Measurements from ENCODE around the gene C2CD4B. TPM values are rescaled to one million over a fixed set of nuclear protein-coding genes. Genes with fewer than 3 reads are reported as not detected.

Gene C2CD4B
- total RNA-seq, 1 experiment from 2014 or later, result not detected

DNA sequence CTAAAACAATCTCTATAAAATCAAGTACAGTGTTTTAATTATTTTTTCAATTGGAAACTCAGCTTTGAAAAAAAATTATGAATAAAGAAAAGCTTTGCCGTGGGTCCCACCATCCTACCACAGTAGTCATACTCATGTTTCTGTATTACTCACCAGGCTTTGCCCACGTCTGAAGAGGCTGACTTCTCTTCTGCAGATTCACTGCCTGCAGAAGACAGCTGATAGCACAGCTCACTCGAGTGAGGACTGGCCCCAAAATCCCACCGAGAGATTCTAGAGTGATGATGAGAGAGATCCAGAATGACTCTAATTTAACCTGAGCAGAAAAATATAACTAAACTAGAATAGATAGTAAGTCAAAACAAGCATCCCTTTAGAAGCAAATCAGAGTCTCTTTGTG is 11.9 kb downstream of the C2CD4B start:
- DNase-seq (ENCODE audit: low spot score), result no peak
- in situ Hi-C loops (cut with HindIII; ENCODE audit: low sequenced_read_pairs), result no loop called here

DNA sequence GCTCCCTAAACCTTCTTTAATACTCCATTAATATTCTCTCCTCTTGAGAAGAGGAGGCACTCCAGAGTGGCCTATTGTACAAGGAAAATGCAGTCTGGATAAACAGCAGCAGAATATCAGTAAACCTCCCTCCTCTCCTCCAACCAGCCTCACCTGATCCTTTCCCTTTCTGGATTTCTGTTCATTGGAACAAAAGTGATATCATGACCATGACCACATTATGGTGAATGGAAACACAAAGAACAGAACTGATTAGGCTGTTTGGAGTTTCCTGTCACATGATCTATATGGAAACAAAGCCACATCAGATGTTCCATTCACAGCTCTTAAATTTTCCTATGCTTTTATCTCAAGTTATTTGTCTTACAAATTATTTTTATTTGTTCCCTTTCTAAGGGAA is 14.6 kb downstream of the C2CD4B start:
- in situ Hi-C loops (cut with HindIII; ENCODE audit: low sequenced_read_pairs), result no loop called here
- no peak for DNase-seq (ENCODE audit: low spot score)

DNA sequence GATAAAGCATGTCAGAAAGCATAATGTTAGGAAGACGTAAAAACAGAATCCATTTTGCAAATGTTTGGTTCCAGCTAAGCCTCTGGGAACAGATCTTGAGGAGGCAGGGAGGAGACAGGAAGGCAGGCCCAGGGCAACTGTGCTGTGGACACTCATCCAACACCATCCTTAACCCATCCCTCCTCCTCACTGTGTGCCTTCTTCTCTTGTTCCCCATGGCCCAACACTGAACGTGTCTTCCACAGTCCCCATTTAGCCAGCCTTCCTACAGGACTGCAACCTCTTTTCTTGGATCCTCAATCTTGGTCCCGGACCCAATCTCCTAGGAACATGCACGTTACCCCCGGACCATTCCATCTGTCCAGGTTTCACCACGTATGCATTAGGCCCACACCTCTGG is 15.4 kb downstream of the C2CD4B start:
- in situ Hi-C loops (cut with HindIII; ENCODE audit: low sequenced_read_pairs), result no loop called here
- no peak for DNase-seq (ENCODE audit: low spot score)

DNA sequence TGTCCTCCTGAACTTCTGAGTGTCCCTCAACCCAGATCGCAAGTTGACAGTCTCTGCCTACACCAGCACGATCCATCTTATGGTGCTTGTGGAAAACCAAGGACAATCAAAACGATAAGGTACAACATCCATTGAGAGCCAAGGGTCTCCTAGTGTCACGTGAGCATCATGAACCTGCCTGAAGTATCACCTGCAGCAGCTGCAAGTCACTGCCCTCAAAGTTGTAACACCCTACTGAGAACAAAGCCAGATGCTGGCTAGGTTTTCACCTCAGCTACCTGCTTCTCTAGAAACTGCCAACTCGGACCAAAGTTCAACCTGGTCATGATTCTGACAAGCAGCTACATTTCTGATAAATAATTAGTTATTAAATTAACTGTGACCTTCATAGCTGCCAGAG is 17.5 kb downstream of the C2CD4B start:
- no peak for DNase-seq (ENCODE audit: low spot score)
- in situ Hi-C loops (cut with HindIII; ENCODE audit: low sequenced_read_pairs), result no loop called here

DNA sequence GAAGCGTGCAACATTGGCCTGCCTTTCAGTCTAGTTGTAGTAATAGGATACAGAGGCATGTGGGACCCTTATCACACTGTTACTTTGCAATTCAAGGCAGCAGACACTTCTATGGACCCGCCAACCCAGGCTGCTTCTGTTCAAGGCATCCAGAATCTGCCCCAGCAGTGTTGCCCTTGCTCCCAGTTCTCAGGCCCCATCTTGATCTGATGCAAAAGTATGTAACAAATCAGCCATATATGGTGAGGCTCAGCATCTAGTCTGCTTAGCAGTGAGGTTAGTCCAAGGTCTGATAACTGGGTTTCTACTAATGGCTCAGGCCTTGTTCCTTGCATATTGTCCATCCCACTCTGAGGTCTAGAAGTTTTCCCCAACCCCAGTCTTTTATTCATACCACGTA is 17.9 kb downstream of the C2CD4B start:
- in situ Hi-C loops (cut with HindIII; ENCODE audit: low sequenced_read_pairs), result no loop called here
- no peak for DNase-seq (ENCODE audit: low spot score)

DNA sequence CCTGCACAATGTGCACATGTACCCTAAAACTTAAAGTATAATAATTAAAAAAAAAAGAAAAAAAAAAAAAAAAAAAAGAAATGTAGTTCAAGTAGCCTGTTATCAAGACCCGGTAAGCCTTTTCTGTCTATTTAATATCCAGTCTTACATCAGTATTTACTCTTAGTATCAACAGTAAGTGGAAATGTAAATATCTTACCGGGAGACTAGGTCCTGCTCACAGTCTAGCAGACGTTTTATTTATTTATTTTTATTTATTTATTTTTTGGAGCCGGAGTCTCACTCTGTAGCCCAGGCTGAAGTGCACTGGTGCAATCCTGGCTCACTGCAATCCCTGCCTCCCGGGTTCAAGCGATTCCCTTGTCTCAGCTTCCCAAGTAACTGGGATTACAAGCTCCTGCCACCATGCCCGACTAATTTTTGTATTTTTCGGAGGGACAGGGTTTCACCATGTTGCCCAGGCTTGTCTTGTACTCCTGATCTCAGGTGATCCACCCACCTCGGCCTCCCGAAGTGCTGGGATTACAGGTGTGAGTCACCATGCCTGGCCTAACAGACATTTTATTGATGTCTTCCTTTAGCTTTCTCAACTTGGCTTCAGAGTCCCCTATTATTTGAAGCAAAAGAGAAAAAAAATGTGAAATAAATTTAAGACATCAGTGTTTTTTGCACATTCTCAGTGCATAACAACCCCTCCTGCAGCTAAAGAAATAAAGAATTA is 19.9 kb downstream of the C2CD4B start:
- no peak for DNase-seq (ENCODE audit: low spot score)
- in situ Hi-C loops (cut with HindIII; ENCODE audit: low sequenced_read_pairs), result no loop called here

DNA sequence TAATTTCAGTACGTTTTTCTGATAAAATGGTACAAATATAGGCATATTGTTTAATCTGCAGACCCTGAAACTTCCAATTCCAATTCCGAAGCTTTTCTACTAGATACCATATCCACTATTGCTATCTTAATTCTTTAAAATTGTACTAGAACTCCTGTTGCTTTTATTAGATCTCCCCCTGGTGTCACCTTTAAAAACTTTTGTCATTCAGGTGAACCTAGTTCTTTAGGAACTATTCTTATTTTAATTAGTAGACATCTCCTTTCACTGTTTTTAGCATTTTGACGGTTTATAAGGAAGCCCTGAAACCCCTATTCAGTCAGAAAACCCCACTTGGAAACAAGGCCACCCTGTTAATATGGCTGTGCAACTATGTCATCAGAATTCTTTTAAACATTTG is 22.3 kb downstream of the C2CD4B start:
- DNase-seq (ENCODE audit: low spot score), result no peak
- in situ Hi-C loops (cut with HindIII; ENCODE audit: low sequenced_read_pairs), result no loop called here

DNA sequence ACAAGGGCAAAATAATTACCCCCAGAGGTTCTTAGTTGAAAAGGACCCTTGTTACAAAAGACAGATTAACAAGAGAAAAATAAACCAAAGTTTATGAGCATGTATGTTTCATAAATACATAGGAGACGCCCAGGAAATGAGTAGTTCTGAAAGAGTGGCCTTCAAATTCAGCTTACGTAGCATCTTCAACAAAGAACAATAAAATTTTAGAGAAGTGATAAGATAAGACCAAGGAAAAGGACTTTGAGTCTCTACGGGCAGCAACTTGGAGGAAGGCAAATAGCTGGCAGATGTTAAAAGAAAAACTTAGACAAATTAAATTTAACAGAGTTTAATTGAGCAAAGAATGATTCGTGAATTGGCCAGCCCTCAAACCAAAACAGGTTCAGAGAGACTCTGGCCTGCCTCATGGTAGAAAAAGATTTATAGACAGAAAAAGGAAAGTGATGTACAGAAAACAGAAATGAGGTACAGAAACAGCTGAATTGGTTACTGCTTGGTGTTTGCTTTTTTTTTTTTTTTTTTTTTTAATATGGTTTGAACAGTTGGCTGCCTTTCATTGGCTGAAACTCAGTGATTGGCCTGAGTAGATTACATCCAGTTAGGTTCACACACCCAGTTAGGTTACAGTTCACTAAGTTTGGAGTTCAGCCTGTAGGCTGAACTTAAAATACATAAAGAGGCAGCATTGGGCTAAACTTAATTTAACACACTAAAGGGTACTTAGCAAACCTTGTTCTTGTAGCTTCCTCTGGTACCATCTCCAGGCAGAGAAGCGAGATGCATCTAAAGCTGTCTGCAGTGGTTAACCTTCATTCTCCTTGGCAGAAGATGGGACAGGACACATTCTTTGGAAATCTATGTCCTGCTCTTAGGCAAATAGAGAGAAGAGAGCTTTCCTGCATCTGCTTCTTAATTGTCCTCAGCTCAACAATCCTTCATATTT is 23.2 kb downstream of the C2CD4B start:
- no peak for DNase-seq (ENCODE audit: low spot score)
- in situ Hi-C loops (cut with HindIII; ENCODE audit: low sequenced_read_pairs), result no loop called here

DNA sequence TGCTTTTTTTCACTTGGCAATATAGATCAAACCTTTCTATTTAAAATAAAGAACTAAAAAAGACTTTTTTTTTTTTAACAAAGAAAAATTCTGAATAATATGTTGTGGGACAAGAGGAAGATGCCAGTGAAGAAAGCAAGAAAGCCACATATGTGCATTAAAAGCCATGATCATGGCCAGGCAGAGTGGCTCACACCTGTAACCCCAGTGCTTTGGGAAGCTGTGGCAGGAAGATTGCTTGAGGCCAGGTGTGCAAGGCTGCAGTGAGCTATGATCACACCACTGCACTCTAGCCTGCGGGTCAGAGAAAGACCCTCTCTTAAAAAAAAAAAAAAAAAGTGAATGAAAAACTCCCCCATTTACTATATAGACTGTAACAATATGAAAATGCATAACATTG is 23.9 kb downstream of the C2CD4B start:
- in situ Hi-C loops (cut with HindIII; ENCODE audit: low sequenced_read_pairs), result no loop called here
- DNase-seq (ENCODE audit: low spot score), result no peak

DNA sequence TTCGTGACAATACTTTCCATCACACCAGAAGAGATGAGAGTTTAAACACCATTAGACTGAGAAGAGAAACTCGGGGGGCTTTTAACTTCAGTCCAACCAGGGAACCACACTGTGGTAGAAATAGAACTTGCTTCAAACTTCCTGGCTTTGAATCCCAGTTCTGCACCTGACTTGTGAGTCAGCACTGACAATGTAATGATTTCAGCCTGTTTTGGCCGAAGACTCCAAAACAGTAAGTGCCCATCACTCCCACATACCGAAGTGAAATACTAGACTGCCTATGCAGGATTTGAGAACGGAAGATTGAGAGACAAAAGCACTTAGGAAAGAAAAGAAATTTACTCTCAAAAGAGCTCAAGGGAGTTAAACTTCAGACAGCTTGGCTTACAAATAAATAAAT is 27.0 kb downstream of the C2CD4B start:
- in situ Hi-C loops (cut with HindIII; ENCODE audit: low sequenced_read_pairs), result no loop called here
- DNase-seq (ENCODE audit: low spot score), result no peak

DNA sequence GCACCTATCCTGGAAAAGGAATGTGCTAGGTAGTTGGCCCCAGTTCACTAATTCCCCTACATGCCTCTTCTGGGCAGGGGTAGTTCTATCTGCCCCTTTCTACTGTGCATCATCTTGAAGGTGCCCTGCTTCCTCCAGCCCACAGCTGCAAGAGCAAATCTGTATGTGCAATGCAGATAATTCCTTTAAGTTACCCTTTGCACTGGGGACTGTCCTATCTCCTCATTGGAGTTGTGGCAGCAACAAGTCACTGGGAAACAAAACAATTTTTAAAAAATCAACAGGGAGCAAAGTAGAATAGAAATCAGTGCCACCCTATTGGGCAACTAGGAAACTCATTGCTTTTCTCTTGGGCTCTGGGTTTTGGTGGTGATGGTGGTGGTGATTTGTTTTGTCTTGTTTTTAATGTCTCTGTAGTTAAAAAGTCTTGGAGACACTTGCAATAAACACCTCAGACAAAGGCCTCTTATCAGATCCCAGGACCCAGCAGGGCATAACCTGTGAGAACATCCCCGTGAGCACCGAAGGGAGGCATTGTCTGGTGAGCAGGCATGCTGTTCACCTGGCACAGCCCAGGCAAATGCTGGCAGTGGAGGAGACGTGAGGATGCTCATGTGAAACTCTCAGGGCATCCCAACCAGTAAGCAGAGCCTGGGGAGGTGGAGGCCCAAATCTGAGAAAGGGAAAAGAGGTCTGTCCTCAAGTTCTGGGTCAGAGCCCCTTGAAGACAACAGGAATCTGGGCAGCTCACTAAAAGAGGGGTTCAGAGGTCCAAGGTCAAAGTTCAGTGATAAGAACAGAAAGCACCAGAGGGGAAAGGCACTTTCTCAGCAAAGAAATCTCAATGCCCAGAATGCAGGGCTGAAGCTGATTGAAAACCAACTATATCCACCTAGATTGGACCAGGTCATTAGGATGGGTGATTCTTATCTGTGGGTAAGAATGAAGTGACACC is 27.9 kb downstream of the C2CD4B start:
- no peak for DNase-seq (ENCODE audit: low spot score)
- in situ Hi-C loops (cut with HindIII; ENCODE audit: low sequenced_read_pairs), result no loop called here

DNA sequence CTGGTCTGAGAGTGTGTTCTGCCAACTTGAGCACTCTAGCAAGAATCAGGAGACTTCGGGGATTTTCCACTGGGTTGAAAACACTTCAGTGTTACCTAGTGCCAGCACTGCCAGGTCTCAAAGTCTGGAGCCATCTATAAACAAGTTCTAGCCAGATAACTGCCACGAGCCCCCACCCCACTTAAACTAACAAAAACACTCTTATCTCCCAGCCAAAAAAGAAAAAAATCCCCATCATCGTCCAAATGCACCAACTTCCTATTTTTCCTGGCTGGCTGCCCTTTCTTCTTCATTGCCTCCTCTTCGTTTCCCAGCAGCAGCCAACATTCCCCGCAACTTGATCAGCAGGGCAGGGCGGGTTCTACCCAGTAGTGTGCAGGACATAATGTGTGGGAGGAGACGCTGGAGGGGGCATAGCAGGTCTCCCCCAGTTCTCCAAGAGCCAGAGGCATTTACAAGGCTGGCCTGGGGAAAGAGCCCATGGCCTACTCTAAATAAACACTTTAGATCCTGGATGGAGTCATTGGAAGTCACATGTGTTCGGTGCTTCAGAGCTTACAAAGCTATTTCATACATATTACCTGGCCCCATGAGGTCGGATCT is 29.5 kb downstream of the C2CD4B start:
- in situ Hi-C loops (cut with HindIII; ENCODE audit: low sequenced_read_pairs), result no loop called here
- no peak for DNase-seq (ENCODE audit: low spot score)

DNA sequence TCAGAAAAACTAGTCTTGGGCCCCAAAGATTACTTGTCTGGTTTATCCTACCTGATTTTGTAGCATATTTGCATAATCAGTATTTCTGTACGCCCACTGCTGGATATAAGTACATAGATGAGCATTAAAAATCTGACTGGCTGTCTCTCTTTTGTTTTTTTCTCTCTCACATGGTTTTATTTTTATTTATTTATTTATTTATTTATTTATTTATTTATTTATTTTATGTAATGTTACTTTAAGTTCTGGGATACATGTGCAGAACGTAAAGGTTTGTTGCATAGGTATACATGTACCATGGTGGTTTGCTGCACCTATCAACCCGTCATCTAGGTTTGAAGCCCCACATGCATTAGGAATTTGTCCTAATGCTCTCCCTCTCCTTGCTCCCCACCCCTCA is 31.9 kb downstream of the C2CD4B start:
- in situ Hi-C loops (cut with HindIII; ENCODE audit: low sequenced_read_pairs), result no loop called here
- DNase-seq (ENCODE audit: low spot score), result no peak

DNA sequence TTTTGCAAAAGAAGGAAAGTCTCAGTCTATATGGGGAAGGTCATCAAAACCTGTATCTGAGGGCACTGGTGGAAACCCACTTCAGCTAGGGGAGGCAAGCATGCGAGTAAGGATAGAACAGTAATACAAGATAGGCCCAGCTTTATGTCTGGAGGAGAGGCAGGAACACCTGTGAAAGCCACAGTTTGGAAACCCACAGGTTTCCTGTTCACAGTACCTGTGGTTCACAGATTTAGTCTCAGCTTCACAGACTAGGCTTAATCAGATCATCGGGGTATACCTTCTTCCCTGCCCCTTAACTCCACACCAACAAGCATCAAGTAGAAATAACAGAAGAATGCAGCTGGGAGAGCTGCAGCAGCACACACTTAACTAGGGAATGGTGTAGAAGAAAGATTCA is 36.2 kb downstream of the C2CD4B start:
- DNase-seq (ENCODE audit: low spot score), result no peak
- in situ Hi-C loops (cut with HindIII; ENCODE audit: low sequenced_read_pairs), result no loop called here

DNA sequence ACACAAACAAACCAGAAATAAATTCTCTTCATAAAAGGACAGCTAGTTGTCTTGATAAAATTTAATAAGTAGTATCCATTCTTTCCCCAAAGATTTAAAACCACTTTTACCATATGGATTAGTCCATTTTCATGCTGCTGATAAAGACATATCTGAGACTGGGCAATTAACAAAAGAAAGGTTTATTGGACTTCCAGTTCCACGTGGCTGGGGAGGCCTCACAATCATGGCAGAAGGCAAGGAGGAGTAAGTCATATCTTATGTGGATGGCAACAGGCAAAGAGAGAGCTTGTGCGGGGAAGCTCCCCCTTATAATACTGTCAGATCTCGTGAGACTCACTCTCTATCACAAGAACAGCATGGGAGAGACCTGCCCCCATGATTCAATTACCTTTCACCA is 38.7 kb downstream of the C2CD4B start:
- in situ Hi-C loops (cut with HindIII; ENCODE audit: low sequenced_read_pairs), result no loop called here
- no peak for DNase-seq (ENCODE audit: low spot score)

DNA sequence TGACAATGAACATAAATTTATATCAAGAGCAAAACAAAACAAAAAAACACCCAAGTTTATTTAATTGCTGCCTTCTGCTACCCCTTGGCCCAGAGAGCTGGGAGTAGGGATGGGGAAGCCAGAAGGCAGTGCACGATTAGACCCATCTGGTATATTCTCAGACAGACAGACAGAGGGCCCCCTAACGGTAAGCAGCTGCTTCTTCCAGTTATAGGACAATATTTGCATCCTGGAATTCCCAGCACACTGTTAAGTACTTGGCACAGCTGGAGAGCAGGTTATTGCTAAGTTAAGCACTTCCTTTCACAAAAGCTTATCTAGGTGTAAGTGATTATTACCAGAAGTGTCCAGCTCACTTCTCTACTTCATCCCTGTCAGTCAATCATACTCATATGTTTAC is 39.3 kb downstream of the C2CD4B start:
- no peak for DNase-seq (ENCODE audit: low spot score)
- in situ Hi-C loops (cut with HindIII; ENCODE audit: low sequenced_read_pairs), result no loop called here

DNA sequence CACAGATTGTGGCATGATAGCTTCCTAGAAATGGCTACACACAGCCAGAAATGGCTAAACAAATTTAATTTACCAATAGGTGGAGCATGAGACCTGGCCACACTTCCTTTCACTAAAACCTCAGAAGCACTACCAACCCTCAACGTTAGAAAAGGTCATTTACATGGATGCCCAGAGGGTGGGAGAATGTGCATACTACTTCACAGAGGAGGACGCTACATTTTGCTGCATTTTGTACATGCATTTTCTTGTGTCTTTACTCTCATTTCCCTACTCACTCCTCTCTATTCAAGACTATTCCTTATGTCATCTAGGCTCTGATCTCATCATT is 40.1 kb downstream of the C2CD4B start:
- no peak for DNase-seq (ENCODE audit: low spot score)
- in situ Hi-C loops (cut with HindIII; ENCODE audit: low sequenced_read_pairs), result no loop called here

DNA sequence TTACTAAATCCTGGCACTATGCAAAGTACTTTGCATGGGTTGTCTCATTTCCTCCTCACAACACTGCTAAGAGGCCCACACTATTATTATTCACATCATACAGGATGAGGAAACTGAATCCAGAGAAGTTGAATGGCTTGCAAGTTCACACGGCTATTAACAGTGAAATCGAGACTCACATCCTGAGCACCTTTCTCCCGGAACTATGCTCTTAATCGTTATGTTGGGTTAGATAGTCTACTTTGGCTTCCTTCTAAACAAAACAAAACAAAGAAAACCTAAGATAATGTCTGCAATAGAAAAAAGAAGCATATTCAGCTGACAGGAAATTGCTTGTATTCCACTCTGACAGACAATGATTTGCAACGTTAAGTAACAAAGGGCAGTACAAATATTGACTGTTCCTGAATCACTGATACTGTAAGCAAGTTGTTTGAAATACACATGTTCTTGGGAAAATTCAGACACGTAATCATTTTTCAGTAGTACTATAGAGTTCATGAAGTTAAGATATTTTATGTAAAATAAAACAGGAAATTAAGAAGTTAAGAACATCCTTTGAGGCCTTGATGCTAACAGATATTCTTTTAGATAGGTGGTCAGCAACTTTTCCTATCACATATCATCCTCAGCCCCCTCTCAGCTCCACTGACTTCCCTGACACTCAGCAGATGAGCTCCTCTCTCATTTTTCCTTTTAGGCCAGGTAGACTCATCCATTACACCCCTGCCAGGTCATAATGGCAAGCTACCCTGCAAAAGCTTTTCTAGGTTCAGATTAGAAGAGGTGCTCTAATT is 40.7 kb downstream of the C2CD4B start:
- in situ Hi-C loops (cut with HindIII; ENCODE audit: low sequenced_read_pairs), result no loop called here
- DNase-seq (ENCODE audit: low spot score), result no peak

DNA sequence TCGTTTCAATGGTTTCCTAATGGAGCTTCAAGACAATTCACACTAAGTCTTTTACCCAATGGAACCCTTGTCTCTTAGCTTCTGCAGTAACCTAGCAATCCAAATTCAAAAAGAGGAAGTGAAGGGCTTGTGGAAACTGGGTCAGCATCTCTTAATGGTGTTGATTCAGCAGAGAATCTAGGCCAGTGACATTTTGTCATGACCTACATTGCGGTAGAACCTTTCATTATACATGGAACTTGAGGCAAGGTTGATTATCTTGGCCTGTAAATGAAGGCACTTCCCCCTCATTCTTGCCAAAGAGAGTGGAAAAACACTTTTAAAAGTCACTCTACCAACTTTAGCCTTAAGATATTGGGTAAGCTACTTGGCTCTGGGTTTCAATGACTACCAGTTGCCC is 42.8 kb downstream of the C2CD4B start:
- in situ Hi-C loops (cut with HindIII; ENCODE audit: low sequenced_read_pairs), result no loop called here
- DNase-seq (ENCODE audit: low spot score), result peak; percentile 13
